NCI-H510A treated with DMSO at 0.1 percent for 48 hours (cell line): ENCODE measurements around the gene TEKTIP1.
"Not testable (repeated sequence)": the region's sequence is repeated elsewhere in the genome, so short reads cannot be mapped to it uniquely, and the experiment has no call there.

Source experiments
- DNase-seq: peaks from one replicate; lab custom pipeline; 2025; lab: John Stamatoyannopoulos, UW

The TEKTIP1 gene

DNA sequence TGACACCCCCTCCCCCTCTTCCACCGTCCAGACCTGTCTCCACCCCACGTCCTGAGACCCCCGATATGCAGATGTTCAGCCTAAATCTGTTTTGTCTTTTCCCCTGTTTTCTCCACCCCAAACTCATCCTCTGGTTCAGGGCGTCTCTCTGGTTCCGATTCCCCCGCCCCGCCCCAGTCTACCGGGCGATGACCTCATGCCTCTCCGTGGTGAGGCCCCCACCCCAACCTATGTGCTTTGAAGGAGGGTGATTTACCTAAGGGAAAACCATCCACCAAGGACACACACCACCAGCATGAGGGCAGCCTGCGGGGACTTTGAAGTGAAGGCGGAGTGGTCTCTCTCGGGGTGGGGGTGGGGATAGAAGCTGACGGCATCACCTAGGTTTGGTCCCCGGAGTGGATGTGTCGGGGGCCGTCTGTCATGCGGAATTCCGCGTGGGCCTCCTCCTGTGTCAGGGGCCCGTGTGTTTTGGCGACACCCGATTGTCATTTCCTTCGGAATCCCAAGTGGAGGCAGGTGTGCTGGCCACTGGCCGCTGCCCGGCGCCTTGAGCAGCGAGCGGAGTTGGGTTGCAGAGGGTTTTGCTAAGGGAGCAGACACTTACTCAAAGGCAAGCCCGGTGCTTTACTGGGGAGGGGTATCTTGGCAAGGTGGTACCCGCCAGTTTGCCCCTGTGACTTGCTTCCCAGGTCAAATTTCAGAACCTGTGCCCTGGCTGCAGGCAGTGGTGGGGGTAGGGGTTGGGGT, 31.4 kb upstream of the TEKTIP1 start:
- DNase-seq: no peak

DNA sequence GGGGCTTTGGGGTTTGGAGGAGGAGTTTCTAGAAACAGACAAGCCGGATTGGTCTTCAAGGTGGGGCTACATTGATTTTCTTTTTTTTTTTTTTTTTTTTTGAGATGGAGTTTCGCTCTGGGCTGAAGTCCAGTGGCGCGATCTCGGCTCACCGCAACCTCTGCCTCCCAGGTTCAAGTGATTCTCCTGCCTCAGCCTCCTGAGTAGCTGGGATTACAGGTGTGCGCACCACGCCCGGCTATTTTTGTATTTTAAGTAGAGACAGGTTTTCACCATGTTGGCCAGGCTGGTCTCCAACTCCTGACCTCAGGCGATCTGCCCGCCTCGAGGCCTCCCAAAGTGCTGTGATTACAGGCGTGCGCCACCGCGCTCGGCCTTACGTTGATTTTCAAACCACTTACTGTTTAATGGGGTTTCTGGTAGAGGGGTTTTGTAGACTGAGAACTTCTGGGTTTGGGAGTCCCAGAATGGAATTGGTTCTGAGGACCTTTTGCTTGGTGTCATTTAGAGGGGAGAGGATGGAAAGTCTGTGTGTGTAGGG, 30.8 kb upstream of the TEKTIP1 start:
- DNase-seq: not testable (repeated sequence)

DNA sequence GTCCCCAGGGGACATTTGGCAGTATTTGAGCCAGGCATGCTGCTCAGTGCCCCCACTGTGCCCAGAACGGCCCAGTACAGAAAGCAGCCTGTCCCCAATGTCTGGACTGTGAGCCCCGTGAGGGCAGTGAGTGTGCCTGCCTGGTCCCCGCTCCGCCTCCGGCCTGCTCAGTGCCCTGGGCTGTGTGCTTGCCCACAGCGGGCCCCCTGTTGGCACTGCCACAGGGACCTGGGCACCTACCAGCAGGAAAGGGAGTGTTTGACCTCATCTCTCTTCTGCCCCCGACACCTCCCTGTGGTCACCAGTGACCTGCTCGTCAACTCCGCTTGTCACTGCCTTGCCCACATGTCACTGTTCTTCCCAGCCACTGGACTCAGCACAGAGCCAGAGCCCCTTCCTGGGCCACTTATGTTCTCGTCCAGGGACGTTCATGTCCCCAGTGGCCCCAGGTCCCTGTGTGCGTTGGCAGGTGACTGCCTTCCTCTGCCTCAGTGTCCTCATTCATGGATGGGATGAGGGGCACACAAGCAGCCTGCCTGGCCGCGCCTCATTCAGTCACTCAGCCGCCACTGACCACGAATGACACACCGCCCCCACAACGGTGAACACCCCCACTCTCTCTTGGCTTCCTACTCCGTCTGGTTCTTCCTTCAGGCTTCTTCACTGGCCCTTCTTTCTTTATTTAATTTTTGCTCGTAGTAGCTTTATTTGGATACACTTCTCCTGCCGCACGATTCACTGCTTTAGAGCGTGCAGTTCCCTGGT, 30.0 kb upstream of the TEKTIP1 start:
- no peak for DNase-seq

DNA sequence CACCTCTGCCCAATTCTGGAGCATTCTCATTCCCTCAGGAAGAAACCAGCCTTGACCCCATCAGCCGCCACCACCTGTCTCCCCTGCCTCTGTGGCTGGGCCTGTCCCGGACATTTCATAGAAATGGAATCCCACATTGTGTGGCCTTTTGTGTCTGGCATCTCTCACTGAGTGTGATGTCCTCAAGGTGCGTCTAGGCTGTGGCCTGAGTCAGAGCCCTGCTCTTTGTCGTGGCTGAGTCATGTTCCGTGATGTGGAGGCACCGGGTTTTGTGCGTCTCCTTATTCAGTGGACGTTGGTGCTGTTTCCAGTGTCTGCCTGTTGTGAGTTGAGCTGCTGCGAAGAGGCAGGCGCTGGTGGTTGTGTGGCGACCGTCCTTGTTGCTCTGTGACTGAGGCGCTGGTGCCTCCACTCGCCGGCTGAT, 29.4 kb upstream of the TEKTIP1 start:
- DNase-seq: no peak

DNA sequence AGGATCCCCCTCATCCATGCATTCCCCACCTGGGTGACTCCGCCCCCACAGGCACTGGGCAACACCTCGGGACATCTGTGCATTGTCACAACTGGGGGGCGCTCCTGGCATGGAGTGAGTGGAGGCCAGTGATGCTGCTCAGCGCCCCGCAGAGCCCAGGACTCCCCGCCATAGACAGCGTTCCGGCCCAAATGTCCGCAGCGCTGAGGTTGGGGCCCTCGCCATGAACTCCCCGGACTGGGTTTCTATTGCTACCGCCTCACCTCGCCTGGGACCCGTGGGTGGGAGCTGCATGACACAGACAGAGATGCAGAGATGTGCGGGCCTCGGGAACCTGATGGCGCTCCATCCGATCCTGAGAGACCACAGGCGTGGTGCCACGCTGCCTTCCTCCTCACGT, 28.2 kb upstream of the TEKTIP1 start:
- DNase-seq: no peak

DNA sequence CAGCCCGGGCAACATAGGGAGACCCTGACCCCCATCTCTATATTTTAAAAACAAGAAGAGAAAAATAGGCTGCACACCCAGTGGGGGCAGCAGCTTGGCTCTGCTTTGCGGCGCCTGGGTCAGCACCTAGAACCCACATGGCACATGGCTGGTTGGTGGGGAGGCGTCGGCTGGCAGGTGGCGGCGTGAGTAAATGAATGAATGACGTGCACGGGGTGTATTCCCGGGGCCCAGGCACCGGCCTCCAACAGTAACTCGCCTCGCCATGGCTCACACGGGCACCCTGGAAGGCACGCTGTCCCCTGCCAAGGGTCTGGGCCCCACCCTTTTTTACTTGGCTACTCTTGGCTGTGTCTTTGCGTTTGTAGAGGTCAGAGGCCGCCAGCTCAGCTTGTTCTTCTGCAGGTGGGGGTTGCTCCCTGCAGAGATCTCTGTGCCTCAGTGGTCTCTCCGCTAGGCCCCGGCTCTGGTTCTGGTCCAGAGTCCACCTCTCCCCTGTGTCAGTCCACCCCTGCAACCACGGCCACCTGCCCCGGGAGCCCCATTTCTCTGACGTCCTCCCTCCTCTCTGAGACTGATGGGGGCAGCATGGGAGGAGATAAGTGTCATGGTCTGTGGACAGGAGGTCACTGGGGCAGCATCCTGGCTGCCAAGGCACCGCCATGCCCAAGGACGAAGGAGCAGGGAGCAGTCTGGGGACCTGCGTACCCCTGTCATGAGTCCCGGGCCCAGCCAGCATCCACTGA, 27.3 kb upstream of the TEKTIP1 start:
- DNase-seq: no peak

DNA sequence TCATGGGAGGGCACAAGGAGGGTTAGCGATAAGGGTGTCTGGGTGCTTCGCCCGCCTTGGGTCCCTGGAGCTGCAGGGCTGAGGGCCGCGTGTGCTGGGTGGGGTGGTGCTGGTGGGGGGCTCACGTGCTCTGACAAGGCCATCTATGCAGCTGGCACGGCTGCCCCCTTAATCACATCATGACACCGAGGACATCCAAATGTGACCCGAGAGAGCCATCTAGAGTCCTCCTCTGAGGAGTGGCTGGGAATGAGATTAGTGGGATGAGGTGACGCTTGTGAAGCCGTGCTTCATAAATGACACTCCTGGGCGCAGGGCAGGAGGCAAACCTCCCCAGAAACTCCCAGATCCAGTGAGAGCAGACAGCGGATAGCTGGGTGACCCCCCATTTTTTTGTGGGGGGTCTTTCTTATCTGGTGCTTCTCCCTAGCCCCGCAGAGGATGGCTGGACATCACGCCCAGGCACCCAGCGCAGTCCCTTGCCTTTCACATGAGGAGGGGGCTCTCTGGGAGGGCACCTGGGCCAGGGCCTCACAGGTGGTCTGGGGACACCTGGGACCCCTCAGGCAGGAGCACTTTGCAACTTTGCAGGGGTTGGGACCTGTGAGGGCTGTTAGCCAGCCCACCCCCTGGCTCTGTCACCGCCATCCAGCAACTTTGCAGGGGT, 26.3 kb upstream of the TEKTIP1 start:
- no peak for DNase-seq

DNA sequence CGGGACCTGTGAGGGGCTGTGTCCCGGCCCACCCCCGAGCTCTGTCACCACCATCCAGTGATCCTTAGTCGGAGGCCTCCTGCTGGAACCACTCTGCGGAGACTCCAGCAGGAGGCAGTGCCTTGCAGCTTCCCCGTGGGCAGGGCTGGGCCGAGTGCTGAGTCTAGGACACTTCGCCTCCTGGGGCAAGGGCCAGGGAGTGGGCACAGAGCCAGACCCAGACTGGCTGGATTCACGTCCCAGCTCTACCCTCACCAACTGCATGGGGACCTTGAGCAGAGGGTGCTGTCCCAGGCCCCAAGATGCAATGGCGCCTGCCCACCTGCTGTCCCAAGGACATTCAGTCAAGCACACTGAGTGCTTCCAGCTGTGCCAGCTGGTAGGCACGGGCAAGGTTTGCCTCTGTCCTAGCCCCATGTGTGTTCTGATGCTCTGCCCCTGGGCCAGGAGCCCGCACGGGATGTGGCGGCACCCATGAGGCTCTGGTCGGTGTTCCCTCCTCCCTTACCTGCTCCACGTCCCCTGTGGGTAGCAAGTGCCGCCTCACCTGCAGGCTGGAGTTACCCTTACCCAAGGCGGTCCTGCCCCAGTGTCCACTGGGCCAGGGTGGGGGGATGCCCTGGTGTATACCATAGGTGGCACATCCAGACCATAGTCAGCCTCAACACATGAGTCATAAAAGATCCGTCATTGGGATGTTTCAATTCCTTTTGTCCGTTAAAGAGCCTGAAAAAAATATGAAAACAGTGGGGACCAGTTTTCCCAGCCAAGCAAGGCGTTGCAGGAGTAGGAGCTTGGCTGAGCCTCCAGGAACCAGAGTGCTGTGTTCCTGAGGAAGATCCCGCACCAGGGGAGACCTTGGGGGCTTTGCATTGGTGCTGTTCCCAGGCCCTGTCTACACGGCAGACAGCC, 25.5 kb upstream of the TEKTIP1 start:
- DNase-seq: no peak

DNA sequence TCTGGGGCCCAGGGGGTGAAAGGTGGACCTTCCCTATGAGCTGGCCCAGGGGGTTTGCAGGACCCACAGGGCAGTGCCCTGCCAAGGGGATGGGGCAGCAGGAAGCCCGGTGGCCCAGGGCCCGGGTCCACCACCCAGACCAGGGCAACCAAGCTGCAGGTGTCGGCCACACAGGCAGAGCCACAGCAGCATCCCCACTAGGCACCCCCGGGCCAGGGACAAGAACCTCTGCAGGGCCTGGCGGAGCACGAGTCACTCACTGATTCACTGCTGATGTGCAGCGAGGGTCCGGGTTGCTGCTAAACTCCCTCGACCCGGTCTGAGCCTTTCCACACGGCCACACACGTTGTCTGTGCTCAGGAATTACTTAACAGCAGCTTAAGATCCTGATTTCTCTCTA, 24.0 kb upstream of the TEKTIP1 start:
- DNase-seq: no peak

DNA sequence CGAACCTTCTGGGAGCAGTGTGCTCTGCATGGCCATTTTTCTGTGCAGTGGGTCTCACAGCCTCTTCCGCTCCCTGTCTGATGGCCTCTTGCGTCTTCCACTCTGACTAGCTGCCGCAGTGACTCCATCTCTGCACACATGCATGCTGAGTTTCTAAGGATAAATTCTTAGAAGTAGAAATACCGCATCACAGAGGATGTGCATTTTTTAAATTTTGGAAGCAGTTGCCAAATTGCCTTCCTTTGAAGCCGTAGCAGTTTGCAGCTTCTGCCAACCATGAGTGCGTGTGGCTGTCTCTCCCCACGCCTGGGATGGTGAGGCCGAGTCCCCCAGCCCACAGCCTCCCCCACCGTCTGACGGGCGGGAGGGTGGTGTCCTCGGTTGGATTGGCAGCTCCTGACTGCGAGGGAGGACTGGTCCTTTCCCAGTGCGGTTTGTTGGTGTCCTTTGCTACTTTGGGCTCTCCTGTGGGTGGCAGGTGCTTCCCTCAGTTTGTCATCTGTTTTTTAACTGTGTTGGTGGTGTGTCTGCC, 23.0 kb upstream of the TEKTIP1 start:
- DNase-seq: no peak

DNA sequence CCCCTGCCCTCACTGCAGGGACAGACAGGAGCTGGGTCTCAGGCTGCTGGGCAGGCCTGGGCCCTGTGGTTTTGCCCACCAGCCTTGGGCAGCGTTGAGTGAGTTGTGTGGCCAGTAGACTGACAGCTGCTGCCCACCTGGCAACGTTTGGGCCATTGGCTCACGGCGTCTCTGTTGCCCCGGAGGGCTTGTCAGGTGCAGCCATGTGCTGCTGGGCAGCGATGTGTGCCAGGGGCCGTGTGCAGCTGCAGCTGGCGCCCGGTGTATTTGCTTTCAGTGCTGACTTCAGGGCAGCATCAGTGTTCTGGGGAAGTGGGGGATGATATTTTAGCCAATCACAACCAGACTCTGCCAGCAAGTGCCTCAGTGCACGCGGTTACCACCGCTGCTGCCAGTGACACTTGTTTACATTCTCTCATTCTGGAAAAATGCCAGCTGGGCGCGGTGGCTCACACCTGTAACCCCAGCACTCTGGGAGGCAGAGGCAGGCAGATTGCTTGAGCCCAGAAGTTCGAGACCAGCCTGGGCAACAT, 22.2 kb upstream of the TEKTIP1 start:
- DNase-seq: peak; percentile 75

DNA sequence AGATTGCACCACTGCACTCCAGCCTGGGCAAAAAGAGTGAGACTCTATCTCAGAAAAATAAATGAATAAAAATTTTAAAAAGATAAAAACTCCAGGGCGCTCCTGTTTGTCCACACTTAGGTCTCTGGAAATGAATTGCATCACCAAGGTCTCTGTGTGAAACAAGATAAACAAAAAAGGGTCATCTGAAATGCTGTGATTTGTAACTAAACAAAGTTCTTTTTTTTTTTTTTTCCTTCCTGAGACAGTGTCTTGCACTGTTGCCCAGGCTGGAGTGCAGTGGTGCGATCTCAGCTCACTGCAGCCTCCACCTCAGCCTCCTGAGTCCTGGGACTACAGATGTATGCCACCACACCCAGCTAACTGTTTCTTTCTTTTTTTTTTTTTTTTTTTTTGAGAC, 21.3 kb upstream of the TEKTIP1 start:
- DNase-seq: no peak

DNA sequence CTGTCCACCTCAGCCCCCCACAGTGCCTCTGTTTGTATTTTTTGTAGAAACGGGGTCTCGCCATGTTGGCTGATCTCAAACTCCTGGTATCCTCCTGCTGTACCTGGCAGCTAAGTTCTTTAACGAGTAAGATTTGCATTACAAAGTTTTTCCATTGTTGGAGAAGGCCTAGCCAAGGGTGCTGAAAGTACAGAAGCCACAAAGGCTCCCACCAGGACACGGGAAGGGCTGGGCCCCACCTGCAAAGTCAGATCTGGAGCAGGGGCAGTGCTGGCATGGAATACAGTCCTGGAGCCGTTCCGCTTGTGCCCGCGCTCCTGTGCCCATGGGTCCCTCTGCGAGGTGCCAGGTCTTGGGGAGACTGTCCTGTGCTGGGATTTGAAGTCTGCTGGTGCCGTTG, 20.7 kb upstream of the TEKTIP1 start:
- no peak for DNase-seq

DNA sequence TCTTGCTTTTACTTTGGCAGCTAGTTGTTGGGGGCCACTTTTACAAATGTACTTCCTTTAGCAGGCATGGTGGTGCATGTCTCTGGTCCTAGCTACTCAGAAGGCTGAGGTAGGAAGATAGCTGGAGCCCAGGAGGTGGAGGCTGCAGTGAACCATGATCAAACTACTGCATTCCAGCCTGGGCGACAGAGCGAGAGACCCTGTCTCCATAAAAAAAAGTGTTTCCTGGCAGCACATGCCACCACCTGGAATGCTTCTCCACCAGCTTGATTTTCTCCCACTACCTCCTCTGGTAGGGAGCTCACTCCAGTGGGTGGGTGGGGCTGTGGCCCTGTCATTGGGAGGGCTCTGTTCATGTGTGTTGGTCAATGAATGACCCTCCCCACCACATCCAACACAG, 20.3 kb upstream of the TEKTIP1 start:
- DNase-seq: no peak

DNA sequence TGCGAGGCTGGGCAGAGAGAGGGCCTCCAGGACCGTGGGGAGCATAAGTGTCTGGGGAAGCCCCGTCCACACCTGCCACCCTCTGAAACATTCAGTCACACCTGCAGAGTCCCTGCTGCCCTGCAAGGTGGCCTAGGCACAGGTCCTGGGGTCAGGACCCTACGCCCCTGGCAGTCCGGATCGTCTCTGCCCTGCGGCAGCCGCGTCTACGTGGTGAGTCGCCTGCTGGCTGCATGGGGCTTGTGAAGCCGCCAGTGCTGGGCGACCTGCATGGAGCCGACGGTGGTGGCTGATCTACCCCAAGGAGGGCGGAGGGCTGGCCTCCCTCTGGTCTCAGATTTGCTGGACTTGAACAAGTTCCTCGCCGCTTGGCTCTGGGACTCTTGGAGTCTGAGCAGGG, 19.8 kb upstream of the TEKTIP1 start:
- DNase-seq: no peak

DNA sequence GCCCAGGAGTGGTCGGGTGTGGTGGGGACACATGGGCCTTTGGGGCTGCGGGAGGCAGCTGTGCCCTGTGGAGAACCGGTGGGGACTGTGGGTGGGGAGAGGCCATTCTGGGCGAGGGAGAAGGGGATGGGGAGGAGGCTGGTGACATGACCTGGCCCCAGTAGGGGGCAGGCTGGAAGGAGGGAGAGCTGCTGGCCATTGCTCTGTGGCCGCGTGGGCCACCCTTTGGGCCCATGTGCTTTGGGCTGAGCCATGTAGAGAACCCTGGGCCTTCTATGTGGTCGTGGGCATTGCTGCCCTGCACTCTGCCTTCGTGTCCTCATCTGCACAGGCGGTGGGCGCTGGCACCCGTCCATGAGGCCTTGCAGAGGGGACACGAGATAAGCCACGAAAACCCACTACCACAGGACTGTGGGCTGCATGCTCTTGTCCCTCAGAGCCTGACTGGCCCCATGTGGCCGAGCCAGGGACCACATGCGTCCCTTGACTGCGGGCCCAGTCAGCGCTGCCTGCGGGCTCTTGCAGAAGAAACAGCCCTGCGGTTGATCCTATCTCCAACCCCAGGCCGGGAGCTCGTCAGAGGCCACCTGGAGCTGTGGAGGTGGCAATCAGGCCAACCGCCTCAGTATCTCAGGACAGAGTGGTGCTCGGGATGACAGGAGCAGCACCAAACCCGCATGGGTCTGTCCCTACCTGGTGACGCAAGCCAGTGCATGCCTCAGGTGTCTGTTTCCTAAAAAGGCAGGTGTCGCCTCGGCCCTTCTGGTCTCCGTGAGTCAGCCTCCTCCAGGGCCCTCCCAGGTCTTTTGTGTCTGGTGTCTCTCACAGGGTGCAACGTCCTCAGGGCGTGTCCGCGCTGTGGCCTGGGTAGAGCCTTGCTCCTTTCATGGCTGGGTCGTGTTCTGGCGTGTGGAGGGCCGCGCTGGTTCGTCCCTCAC, 18.5 kb upstream of the TEKTIP1 start:
- DNase-seq: no peak

DNA sequence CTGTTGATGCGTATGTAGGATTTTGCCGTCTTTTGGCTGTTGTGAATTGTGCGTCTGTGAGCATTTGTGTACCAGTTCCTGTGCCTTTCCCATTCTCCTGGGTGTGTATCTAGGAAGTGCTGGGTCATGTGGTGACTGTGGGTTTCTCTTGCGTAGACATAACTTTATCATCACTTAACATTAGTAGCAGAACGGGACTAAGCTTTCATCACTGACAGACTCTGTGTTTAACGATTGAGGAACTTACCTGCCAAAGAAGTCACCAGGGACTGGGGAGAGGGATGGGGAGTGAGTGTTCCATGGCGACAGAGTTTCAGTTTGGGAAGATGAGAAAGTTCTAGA, 17.9 kb upstream of the TEKTIP1 start:
- DNase-seq: no peak

DNA sequence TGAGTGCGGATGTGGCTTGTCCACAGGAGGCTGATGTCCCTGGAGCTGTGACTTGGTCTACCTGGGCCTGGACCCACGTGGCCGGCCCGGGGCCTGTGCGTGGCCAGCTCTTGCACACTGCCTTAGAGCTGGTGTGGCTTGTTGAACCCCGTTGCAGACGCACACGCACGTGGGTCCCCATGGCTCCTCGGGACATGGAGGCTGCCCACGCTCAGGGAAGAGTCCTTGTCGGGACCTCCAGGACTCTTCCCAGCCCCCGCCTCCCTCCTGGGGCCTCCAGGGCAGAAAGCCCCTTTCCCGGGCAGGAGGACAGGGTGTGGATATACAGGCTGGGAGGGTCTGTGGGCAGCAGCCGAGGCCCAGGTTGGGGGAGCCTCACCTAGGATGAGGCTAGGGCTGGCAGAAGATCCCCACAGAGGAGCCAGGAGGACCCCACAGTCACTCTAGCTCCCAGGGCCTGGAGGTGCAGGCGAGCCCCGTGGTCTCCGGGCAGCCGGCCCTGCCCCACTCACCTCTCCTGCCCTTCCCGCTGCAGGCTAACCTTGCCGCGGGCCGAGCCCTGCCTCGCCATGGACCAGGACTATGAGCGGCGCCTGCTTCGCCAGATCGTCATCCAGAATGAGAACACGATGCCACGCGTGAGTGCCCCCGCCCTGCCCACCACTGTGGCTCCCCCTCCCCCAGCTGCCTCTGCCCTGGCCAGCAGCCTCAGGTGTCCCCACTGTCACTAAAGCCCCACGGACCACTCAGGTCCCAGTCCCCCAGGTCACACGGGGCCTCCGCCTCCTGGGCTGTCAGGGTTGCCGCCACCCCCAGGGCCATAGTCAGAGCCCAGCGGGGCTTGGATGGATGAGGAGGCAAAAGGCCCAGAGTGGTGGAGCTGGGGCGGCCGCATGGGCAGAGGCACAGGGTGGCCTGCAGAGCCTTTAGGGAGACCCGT, 16.3 kb upstream of the TEKTIP1 start:
- no peak for DNase-seq
